GM19395 (cell line): ENCODE measurements around the gene BEST2.
"Not testable (repeated sequence)": the region's sequence is repeated elsewhere in the genome, so short reads cannot be mapped to it uniquely, and the experiment has no call there.

Source experiments
- ATAC-seq: cut with Tn5 transposase; IDR thresholded peaks from one replicate; pipeline ENCODE4 v1.9.1; 2021; ENCODE audit warnings: mild to moderate bottlenecking, moderate library complexity; ENCODE audit not compliant: unreplicated experiment

The BEST2 gene

DNA sequence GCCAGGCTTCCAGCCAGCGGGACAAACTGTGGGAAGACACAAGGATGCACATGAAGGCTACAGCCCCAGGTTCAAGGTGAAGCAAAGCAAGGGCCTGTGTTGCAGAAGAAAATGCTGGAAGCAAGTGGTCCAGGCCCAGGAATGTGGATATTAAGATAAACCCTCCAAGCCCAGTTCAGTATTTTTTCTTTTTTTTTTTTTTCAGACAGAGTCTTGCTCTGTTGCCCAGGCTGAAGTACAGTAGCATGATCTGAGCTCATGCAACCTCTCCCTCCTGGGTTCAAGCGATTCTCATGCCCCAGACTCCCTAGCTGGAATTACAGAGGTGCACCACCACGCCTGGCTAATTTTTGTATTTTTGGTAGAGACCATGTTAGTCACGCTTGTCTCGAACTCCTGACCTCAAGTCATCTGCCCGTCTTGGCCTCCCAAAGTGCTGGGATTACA lies 45.6 kb downstream of the BEST2 start:
- ATAC-seq = no peak

DNA sequence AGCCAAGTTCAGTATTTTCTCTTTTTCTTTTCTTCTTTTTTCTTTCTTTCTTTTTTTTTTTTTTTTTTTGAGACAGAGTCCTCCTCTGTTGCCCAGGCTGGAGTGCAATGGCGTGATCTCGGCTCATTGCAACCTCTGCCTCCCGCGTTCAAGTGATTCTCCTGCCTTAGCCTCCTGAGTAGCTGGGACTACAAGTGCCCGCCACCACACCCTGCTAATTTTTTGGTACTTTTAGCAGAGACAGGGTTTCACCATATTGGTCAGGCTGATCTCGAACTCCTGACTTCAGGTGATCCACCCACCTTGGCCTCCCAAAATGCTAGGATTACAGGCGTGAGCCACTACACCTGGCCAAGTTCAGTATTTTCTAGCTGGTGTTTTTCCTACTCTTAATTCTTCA lies 46.0 kb downstream of the BEST2 start:
- not testable (repeated sequence) for ATAC-seq

DNA sequence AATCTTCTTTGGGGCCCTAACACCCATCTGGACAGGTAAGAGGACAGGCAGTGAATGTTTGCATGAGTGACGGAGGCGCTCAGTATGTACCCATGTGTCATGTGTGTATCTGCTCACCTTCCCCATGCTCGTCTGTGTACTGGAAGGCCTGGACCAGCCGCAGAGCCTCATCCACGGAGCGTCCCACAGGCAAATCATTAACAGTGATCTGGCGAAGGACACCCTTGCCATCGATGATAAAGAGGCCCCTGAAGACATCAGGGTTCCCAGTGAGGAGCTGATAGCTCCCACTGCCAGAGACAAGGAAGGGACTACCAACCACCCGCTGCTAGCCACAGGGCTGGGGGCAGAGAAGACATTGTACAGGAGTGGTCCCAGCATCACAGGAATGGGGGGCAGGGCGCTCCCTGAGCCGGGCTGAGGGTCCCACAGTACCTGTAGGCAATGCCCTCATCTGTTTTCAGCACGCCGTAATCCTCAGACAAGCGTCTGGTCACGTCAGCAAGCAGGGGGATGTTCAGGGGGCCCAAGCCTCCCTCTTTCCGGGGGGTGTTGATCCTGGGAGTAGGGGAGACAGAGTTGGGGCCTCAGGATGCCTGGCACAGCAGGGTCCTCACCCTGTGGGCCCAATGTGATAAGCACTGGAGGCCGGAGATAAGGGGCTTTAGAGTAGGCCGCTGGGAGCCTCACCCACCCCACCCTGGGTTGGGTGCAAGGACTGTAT lies 48.3 kb downstream of the BEST2 start:
- no peak for ATAC-seq

DNA sequence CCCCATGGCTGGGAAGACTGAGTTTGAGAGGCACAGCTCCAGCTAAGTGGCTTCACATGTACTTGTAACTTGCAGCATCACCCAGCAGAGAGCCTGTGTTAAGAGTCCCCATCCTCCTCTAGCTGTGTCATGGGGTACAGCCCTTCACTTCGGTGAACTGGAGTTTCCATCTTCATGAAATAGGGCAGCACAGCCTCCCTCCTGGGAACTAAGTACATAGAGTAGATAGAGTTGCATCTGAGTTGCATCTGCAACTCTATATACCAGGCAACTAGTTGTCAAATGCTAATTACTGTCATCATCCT lies 48.8 kb downstream of the BEST2 start:
- no peak for ATAC-seq

DNA sequence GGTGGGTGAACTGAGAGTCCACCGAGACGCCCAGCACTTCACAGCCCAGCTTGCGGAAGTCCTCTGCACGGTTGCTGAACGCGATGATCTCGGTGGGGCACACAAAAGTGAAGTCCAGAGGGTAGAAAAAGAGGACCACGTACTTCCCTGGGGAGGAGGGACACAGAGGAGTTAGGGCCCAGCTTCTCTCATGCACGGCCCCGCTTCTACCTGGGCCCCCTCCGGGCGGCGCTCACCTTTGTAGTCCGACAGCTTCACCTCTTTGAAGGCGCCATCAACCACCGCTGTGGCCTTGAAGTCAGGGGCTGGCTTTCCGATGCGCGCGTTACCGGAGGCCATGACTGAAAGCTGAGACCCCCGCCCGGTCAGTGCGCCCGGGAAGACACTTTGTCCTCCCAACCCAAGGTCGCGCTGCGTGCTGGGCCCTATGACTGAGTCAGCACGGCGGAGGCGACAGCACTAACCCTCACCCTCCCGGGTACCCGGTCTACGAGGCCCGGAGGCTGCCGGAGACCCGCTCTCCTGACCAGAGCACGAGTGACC lies 49.4 kb downstream of the BEST2 start:
- no peak for ATAC-seq

DNA sequence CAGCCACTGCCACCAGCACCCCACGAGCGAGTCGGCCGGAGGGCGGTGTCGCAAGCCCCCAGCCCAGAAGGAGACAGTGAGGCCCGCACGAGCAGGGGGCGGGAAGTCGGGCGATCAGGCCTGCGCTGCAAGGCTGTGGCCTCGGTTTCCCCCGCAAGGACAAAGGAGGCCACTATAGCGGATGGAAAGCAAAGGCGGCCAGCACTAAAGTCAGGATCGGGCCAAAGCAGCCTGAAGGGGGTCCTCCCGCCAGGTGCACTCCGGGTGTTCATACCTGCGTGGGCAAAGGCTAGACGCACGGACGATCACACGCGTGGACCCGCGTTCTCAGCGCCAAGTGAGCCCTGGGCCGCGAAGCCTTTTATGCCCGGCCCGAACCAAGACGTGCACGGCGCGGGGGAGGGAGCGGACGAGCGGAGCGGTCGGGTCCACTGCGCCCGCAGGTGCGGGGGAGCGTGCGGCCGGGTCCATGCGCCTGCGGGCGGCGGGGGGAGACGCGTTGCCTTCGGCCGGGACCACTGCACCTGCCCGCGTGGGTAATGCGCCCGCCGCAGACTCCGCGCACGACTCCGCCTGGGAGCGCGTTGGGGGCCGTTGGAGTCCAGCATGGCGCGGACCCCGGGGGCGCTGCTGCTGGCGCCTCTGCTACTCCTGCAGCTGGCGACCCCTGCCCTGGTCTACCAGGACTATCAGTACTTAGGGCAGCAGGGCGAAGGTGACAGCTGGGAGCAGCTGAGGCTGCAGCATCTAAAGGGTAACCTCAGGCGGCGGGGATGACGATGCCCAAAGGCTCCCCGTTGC lies 50.1 kb downstream of the BEST2 start, which contains the start of the genes PRDX2 and THSD8:
Gene PRDX2, minus strand, starts transcription at position 335 of the 801 bp plus-strand sequence. CDS start 539 bp downstream, outside the sequence.
Gene THSD8, plus strand, starts transcription at position 604 of the 801 bp plus-strand sequence. Its CDS starts 3 bp downstream, at position 607.
- ATAC-seq = no peak

DNA sequence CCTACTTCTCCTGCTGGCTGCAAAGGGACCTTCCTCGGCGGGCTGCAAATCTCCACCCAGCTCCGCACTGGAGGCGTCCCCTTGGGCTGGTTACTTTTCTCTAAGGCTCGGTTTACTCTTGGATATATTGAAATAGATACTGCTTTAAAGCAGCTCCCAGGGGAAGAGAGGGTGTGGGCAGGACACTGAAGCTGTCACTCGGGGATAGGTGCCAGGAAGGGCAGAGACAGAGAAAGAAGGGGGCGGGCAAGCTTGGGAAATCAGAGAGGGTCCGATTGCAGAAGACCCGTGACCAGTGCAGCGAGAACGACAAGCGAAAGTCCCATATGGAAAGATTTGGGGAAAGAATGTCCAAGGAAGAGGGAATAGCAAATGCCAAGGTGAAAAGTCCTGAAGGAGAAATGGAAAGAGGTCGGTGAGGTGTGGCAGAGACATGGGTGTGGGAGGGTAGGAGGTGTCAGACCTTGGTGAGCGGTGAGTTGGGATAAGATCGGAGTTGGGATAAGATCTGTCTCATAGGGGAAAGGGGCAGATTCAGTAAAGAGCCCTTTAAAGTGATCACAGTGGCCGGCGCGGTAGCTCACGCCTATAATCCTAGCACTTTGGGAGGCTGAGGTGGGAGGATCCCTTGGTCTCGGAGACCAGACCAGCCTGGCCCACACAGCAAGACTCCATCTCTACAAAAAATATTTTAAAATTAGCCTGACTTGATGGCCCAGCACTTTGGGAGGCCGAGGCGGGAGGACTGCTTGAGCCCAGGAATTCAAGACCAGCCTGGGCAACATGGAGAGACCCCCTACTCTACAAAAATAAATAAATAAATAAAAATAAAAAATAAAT lies 50.9 kb downstream of the BEST2 start:
- no peak for ATAC-seq

DNA sequence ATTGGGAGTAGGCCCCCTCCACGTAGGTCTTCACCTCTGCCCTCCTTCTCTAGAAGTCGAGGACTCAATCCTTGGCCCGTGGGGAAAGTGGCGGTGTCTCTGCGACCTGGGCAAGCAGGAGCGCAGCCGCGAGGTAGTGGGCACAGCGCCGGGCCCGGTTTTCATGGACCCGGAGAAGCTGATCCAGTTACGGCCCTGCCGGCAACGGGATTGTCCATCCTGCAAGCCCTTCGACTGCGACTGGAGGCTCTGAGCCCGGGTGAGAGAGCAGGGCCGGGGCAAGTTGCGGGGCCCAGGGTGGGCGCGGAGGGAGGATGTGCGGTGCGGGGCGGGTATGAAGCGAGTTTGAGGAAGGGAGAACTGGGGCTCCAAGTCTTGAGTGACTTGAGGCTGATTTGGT lies 52.5 kb downstream of the BEST2 start:
- ATAC-seq = no peak

DNA sequence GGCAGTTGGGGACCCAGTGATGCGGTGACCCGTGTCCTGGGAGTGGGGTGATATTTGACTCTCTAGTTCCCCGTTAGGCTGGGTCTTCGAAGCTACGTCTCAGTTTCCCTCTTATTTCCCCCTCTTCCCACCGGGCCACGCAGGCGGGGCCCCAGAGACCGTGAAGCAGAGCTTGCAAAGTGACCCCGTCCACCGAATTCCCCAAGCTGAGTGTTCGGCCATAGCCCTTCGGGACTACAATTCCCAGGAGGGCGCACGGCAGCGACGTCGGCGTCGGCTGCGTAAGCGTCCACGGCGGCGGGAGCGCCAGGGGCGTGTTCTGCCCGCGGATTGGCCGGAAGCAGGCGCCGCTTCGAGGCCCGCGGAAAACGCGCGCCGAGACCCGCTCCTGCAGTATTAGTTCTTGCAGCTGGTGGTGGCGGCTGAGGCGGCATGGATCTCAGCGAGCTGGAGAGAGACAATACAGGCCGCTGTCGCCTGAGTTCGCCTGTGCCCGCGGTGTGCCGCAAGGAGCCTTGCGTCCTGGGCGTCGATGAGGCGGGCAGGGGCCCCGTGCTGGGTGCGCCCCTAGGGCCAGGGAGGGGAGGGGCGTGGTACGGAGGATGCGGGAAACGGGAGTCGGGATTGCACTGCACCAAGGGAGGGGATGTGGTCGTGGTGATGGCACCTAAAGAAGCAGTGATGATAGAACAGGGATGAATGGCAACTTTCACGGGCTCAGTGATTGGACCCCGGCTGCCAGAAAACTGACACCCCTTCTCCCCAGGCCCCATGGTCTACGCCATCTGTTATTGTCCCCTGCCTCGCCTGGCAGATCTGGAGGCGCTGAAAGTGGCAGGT lies 54.9 kb downstream of the BEST2 start, which contains the start of gene RNASEH2A:
Gene RNASEH2A, plus strand, starts transcription at position 343 of the 840 bp plus-strand sequence. Its CDS starts 90 bp downstream, at position 433.
- peak; percentile 71 for ATAC-seq
